Measurements from ENCODE around the gene UNC5C.

UNC5C gene

GRCh38 chr4:95546221-95546620 lies 2.6 kb downstream of the UNC5C start:
- DNase-seq, result no peak

- no peak for DNase-seq
Measured at GRCh38 chr4:95545546-95545945, 3.2 kb downstream of the UNC5C start.

- DNase-seq, result no peak
Measured at GRCh38 chr4:95544113-95545103, 4.4 kb downstream of the UNC5C start.

- no peak for DNase-seq
Measured at GRCh38 chr4:95541889-95542607, 6.7 kb downstream of the UNC5C start.

- DNase-seq, result no peak
Measured at GRCh38 chr4:95541094-95541493, 7.7 kb downstream of the UNC5C start.

GRCh38 chr4:95540227-95540626 lies 8.5 kb downstream of the UNC5C start:
- DNase-seq, result no peak

- no peak for DNase-seq
Measured at GRCh38 chr4:95539106-95539505, 9.7 kb downstream of the UNC5C start.

- no peak for DNase-seq
Measured at GRCh38 chr4:95537863-95538488, 10.8 kb downstream of the UNC5C start.

- DNase-seq, result no peak
Measured at GRCh38 chr4:95537191-95537590, 11.6 kb downstream of the UNC5C start.

GRCh38 chr4:95536650-95537049 lies 12.1 kb downstream of the UNC5C start:
- no peak for DNase-seq

- DNase-seq, result no peak
Measured at GRCh38 chr4:95535180-95535579, 13.6 kb downstream of the UNC5C start.

GRCh38 chr4:95534032-95534431 lies 14.7 kb downstream of the UNC5C start:
- DNase-seq, result no peak

- no peak for DNase-seq
Measured at GRCh38 chr4:95533254-95533653, 15.5 kb downstream of the UNC5C start.

- no peak for DNase-seq
Measured at GRCh38 chr4:95532305-95532704, 16.5 kb downstream of the UNC5C start.

GRCh38 chr4:95531141-95531540 lies 17.6 kb downstream of the UNC5C start:
- DNase-seq, result no peak

- DNase-seq, result no peak
Measured at GRCh38 chr4:95529946-95530345, 18.8 kb downstream of the UNC5C start.

GRCh38 chr4:95528388-95528948 lies 20.3 kb downstream of the UNC5C start:
- DNase-seq, result no peak

- no peak for DNase-seq
Measured at GRCh38 chr4:95526075-95526474, 22.7 kb downstream of the UNC5C start.

GRCh38 chr4:95524729-95525128 lies 24.0 kb downstream of the UNC5C start:
- DNase-seq, result no peak

GRCh38 chr4:95524184-95524583 lies 24.6 kb downstream of the UNC5C start:
- DNase-seq, result no peak

GRCh38 chr4:95522682-95523530 lies 25.9 kb downstream of the UNC5C start:
- DNase-seq, result no peak

Data from stimulated activated CD4-positive, alpha-beta T cell treated with anti-CD3 and anti-CD28 coated beads, Interleukin-2, amount 100 ng/mL, for 48 hours (primary cell).